ENCODE measurements around the gene ARHGAP15. TPM values are rescaled to one million over a fixed set of nuclear protein-coding genes. Genes with fewer than 3 reads are reported as not detected.

The ARHGAP15 gene
- total RNA-seq, 1 donor = 0.43 TPM

DNA sequence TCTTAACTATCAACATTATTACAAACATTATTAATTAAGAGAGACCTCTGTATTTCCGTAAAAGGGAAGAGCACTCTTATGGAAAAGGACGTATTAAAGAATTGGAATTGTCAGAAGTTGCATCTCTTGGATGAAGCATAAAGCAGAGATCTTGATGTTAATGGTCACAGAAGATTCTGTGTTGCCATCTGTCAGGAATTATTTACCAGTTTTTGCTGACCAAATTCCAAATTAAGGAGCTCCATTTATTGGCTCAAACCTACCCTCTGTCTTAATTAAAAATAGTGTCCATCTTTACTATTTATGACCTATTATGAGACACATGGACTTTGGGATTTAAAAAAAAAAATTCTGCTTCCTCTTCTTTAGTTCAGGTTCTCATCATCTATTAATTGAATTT lies 232.1 kb downstream of the ARHGAP15 start:
- no peak overlapping the region for H3K4me3 ChIP-seq (ENCODE audit: low read depth, low read length)
- no peak for DNase-seq (ENCODE audit: low read depth)
- TF ChIP-seq, protein P1, sequence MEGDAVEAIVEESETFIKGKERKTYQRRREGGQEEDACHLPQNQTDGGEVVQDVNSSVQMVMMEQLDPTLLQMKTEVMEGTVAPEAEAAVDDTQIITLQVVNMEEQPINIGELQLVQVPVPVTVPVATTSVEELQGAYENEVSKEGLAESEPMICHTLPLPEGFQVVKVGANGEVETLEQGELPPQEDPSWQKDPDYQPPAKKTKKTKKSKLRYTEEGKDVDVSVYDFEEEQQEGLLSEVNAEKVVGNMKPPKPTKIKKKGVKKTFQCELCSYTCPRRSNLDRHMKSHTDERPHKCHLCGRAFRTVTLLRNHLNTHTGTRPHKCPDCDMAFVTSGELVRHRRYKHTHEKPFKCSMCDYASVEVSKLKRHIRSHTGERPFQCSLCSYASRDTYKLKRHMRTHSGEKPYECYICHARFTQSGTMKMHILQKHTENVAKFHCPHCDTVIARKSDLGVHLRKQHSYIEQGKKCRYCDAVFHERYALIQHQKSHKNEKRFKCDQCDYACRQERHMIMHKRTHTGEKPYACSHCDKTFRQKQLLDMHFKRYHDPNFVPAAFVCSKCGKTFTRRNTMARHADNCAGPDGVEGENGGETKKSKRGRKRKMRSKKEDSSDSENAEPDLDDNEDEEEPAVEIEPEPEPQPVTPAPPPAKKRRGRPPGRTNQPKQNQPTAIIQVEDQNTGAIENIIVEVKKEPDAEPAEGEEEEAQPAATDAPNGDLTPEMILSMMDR (IDR thresholded peaks at IDR 0.05; ENCODE audit: insufficient read depth, low read depth, low read length) = no peak

DNA sequence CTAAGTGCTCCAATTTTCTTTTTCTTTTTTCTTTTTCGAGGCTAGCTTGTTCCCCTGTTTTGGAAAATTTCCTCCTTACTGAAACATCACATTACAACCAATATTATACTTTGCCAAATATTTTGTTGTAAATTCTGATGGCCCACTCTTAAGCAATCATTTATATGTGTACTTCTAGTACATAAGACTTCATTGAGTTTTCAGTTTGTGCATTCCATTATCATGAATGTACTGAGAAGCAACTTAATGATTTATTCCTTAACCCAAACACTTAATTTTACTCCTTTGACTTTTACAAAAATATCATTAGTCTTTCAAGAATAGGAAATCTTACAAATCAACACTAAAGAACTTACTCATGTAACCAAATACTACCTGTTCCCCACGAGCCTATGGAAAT lies 242.4 kb downstream of the ARHGAP15 start:
- DNase-seq (ENCODE audit: low read depth) = peak; percentile 56
- no peak overlapping the region for H3K4me3 ChIP-seq (ENCODE audit: low read depth, low read length)
- TF ChIP-seq, protein P1 (IDR thresholded peaks at IDR 0.05; ENCODE audit: insufficient read depth, low read depth, low read length) = no peak

DNA sequence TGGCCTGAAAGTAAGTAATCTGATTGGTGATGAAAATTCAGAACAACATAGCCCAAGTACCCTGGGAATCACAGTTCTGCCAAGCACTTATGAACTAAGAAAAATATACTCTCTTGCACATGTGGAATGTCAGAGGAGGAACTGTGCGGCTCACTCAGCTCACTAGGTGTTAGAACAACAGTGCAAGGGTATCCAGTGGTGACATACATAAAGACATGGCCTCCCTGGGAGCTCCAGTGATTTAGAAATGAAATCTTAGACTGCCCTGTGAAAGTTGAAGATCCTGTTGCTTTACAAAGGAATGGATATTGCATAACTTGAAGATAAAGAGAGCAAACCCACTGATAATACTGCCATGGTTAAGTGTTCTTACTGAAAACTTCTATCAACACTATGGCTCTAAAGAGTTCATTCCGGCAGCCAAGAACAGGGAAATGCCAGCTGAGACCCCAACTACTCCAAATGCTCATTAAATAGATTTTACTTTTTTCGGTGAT lies 246.2 kb downstream of the ARHGAP15 start:
- DNase-seq (ENCODE audit: low read depth) = peak; percentile 30
- TF ChIP-seq, protein P1 (IDR thresholded peaks at IDR 0.05; ENCODE audit: insufficient read depth, low read depth, low read length) = no peak
- no peak overlapping the region for H3K4me3 ChIP-seq (ENCODE audit: low read depth, low read length)

DNA sequence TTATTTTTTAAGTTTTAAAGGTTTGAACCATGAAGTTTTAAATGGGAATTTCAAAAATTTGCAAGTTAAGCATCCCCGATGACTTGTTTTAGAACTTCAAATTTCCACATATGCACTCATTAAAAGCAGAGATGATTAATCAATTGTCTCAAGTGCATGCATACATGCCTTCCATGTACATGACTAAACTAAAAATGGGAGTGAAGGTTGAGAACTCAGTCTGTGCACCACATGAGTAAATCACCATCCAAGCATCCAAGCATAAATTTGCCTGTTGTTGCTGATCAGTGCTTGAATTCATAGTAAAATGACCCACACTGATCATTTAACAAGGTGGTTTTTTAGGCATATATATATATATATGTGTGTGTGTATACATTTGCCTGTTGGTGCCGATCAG lies 249.8 kb downstream of the ARHGAP15 start:
- TF ChIP-seq, protein P1 (IDR thresholded peaks at IDR 0.05; ENCODE audit: insufficient read depth, low read depth, low read length) = no peak
- no peak for DNase-seq (ENCODE audit: low read depth)
- no peak overlapping the region for H3K4me3 ChIP-seq (ENCODE audit: low read depth, low read length)

DNA sequence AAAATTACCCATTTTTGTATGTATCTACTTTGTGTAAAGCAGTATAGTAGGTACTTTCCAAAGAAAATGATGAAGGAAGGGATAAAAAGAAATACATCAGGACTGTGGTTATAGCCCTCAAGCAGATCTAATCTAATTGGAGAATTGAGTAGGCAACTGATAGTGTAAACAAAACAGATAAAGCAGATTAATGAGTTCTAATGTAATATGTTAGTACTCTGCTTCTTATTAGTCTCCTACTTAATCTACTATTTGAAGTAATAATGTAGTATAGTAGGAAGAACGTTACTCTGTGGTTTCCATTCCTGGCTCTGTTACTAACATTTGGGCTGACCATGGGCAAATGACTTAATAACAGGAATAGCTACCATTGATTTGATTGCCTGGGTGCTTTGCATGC lies 250.7 kb downstream of the ARHGAP15 start:
- no peak overlapping the region for H3K4me3 ChIP-seq (ENCODE audit: low read depth, low read length)
- no peak for DNase-seq (ENCODE audit: low read depth)
- TF ChIP-seq, protein P1 (IDR thresholded peaks at IDR 0.05; ENCODE audit: insufficient read depth, low read depth, low read length) = no peak

DNA sequence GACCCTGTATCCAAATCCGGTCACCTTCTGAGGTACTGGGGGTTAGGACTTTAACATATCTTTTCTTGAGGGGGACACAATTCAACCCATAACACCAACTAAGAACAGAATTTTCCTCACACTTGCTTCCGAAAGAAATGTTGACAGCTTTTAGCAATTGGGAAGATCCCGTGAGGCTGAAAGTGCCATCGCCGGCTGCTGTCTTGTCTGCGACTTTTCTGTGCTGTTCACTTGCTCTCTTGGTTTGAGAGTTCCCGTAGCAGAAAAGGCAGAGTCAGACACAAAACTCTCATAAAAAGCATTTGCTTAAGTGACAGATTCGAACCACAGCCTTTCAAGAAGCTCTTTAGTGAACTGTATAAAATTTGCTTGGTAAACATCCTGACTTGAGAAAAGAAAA lies 253.4 kb downstream of the ARHGAP15 start:
- TF ChIP-seq, protein P1 (IDR thresholded peaks at IDR 0.05; ENCODE audit: insufficient read depth, low read depth, low read length) = no peak
- no peak for DNase-seq (ENCODE audit: low read depth)
- H3K4me3 ChIP-seq (ENCODE audit: low read depth, low read length) = no peak overlapping the region

DNA sequence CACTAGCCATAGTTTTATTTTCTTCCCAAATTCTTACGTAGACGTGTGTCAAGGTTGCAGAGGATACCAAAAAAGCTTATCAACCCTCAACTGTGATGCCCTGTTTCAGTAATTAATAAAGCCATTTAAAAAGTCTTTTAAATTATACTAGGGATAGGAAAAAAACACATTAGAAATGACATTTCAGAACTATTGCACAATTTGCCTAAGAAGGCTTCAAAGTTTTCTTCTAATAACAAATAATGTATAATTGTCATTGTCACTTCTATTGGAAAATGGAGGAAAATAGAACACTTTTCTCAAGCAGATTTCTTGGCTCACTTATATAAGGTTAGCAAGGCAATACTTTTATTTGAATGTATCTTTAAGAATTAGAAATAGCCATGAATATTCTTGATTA lies 253.8 kb downstream of the ARHGAP15 start:
- no peak for DNase-seq (ENCODE audit: low read depth)
- TF ChIP-seq, protein P1 (IDR thresholded peaks at IDR 0.05; ENCODE audit: insufficient read depth, low read depth, low read length) = no peak
- no peak overlapping the region for H3K4me3 ChIP-seq (ENCODE audit: low read depth, low read length)
